DOHH2 (cell line): Measurements from ENCODE around the gene CLK2.

Source experiments
- H3F3A ChIP-seq: fragments of 200-600 bp; sonication (generic), shearing (Covaris generic); 2 replicates; pipeline ENCODE4 v1.6.0; 2016; ENCODE audit warnings: antibody characterized with exemption, mild to moderate bottlenecking; ENCODE audit not compliant: control insufficient read depth, insufficient read depth
- H3K27ac ChIP-seq: fragments of 200-600 bp; sonication (generic); 2 replicates; pipeline ENCODE4 v1.5.1; 2014; ENCODE audit warnings: low read depth, mild to moderate bottlenecking, low read length, moderate library complexity
- H3K27me3 ChIP-seq: fragments of 200-600 bp; sonication (generic); 2 replicates; pipeline ENCODE4 v1.6.1; 2014; ENCODE audit warnings: mild to moderate bottlenecking, low read length, mixed read lengths; ENCODE audit not compliant: control insufficient read depth
- H3K36me3 ChIP-seq: fragments of 200-600 bp; sonication (generic); 2 replicates; pipeline ENCODE4 v1.6.1; 2014; ENCODE audit warnings: mild to moderate bottlenecking, low read length, moderate library complexity, mixed read lengths; ENCODE audit not compliant: control insufficient read depth
- H3K4me1 ChIP-seq: fragments of 200-600 bp; sonication (generic); 2 replicates; pipeline ENCODE4 v1.6.1; 2014; ENCODE audit warnings: mild to moderate bottlenecking, low read length, mixed read lengths; ENCODE audit not compliant: control insufficient read depth
- H3K4me2 ChIP-seq: fragments of 200-600 bp; sonication (generic); 2 replicates; pipeline ENCODE4 v1.6.0; 2014; ENCODE audit warnings: mild to moderate bottlenecking, low read length, moderate library complexity
- H3K4me3 ChIP-seq: fragments of 200-600 bp; sonication (generic); 2 replicates; pipeline ENCODE4 v1.5.1; 2014; ENCODE audit warnings: mild to moderate bottlenecking, low read length, mixed read lengths
- H3K79me2 ChIP-seq: fragments of 200-600 bp; sonication (generic); 2 replicates; pipeline ENCODE4 v1.6.1; 2014; ENCODE audit warnings: mild to moderate bottlenecking, low read length, mixed read lengths; ENCODE audit not compliant: control insufficient read depth
- H3K9me2 ChIP-seq: fragments of 200-600 bp; sonication (generic); replicated peaks from 2 replicates; pipeline ENCODE4 v1.6.1; 2014; ENCODE audit warnings: mild to moderate bottlenecking, low read length, mixed read lengths; ENCODE audit not compliant: control insufficient read depth
- H3K9me3 ChIP-seq: fragments of 200-600 bp; sonication (generic); 2 replicates; pipeline ENCODE4 v1.6.1; 2014; ENCODE audit warnings: antibody characterized with exemption, low read length, mixed read lengths; ENCODE audit not compliant: control insufficient read depth, insufficient read depth
- H4K20me1 ChIP-seq: fragments of 200-600 bp; sonication (generic); 2 replicates; pipeline ENCODE4 v1.6.0; 2014; ENCODE audit warnings: low read depth, mild to moderate bottlenecking, antibody characterized with exemption, low read length, moderate library complexity; ENCODE audit not compliant: control insufficient read depth, insufficient read depth
- CTCF ChIP-seq: fragments of 200-600 bp; sonication (generic); IDR thresholded peaks from one replicate; pipeline ENCODE4 v1.5.1; 2014; ENCODE audit warnings: antibody characterized with exemption, mild to moderate bottlenecking, low read depth, low read length; ENCODE audit not compliant: poor library complexity, severe bottlenecking
- EZH2phosphoT487 ChIP-seq: fragments of 200-600 bp; sonication (generic); IDR thresholded peaks from 2 replicates; pipeline ENCODE4 v1.6.1; 2017; ENCODE audit warnings: borderline replicate concordance, mild to moderate bottlenecking, antibody characterized with exemption, low read length, moderate library complexity, mixed read lengths

CLK2 gene

GRCh38 chr1:155286544-155286943 lies 13.2 kb upstream of the CLK2 start:
- H3K27ac ChIP-seq: no peak overlapping the region
- H3F3A ChIP-seq: no peaks in the 10 kb centered on the region
- no peak overlapping the region for H3K4me2 ChIP-seq
- H4K20me1 ChIP-seq: no peaks in the 10 kb centered on the region
- no peaks in the 10 kb centered on the region for H3K9me3 ChIP-seq
- no peaks in the 10 kb centered on the region; the same call in 1 of the 2 replicates for H3K79me2 ChIP-seq
- H3K36me3 ChIP-seq: peaks cover 37% of the 10 kb centered on the region
- H3K4me3 ChIP-seq: no peak overlapping the region
- no peaks in the 10 kb centered on the region for H3K4me1 ChIP-seq
- no peaks in the 10 kb centered on the region for H3K9me2 ChIP-seq
- TF ChIP-seq CTCF (no peak), EZH2phosphoT487 (no peak)
- H3K27me3 ChIP-seq: no peaks in the 10 kb centered on the region

GRCh38 chr1:155285631-155286044 lies 12.3 kb upstream of the CLK2 start:
- no peaks in the 10 kb centered on the region for H3K27me3 ChIP-seq
- no peaks in the 10 kb centered on the region for H3K4me1 ChIP-seq
- no peaks in the 10 kb centered on the region; the same call in 1 of the 2 replicates for H3K79me2 ChIP-seq
- no peak overlapping the region for H3K27ac ChIP-seq
- peaks cover 37% of the 10 kb centered on the region for H3K36me3 ChIP-seq
- H3K4me3 ChIP-seq: no peak overlapping the region
- no peaks in the 10 kb centered on the region for H3K9me3 ChIP-seq
- no peaks in the 10 kb centered on the region for H4K20me1 ChIP-seq
- no peaks in the 10 kb centered on the region for H3K9me2 ChIP-seq
- TF ChIP-seq EZH2phosphoT487: no peak
- TF ChIP-seq CTCF: no peak
- H3F3A ChIP-seq: no peaks in the 10 kb centered on the region
- no peak overlapping the region for H3K4me2 ChIP-seq

GRCh38 chr1:155285063-155285462 lies 11.8 kb upstream of the CLK2 start:
- Histone ChIP-seq H3K4me3 (no peak overlapping the region), H3K4me1 (no peaks in the 10 kb centered on the region), H3K27ac (no peak overlapping the region), H4K20me1 (no peaks in the 10 kb centered on the region), H3K36me3 (peaks cover 37% of the 10 kb centered on the region), H3K79me2 (no peaks in the 10 kb centered on the region; the same call in 1 of the 2 replicates), H3F3A (no peaks in the 10 kb centered on the region), H3K9me3 (no peaks in the 10 kb centered on the region), H3K4me2 (no peak overlapping the region), H3K27me3 (no peaks in the 10 kb centered on the region), H3K9me2 (no peaks in the 10 kb centered on the region)
- no peak for TF ChIP-seq EZH2phosphoT487
- no peak for TF ChIP-seq CTCF
